ENCODE results near the gene CD47.
A peak's percentile ranks its signal among the peaks of the same experiment; 100 is the strongest.

Gene CD47

GRCh38 chr3:108117241-108117775, 26.5 kb upstream of the CD47 start:
- FAIRE-seq (peak; percentile 51), DNase-seq (ENCODE audit: low spot score) (peak; percentile 23)

GRCh38 chr3:108114423-108115065, 23.7 kb upstream of the CD47 start:
- no peak for FAIRE-seq
- no peak for DNase-seq (ENCODE audit: low spot score)

GRCh38 chr3:108113975-108114374, 23.1 kb upstream of the CD47 start:
- FAIRE-seq (no peak), DNase-seq (ENCODE audit: low spot score) (no peak)

- FAIRE-seq = no peak
- no peak for DNase-seq (ENCODE audit: low spot score)
Observed at GRCh38 chr3:108110934-108111333, 20.1 kb upstream of the CD47 start.

GRCh38 chr3:108108416-108108815, 17.6 kb upstream of the CD47 start:
- DNase-seq (ENCODE audit: low spot score) (no peak), FAIRE-seq (no peak)

- no peak for FAIRE-seq
- DNase-seq (ENCODE audit: low spot score) = peak; percentile 48
Observed at GRCh38 chr3:108106449-108106848, 15.6 kb upstream of the CD47 start.

GRCh38 chr3:108106031-108106430, 15.2 kb upstream of the CD47 start:
- DNase-seq (ENCODE audit: low spot score) (peak; percentile 67), FAIRE-seq (no peak)

GRCh38 chr3:108103886-108104797, 13.3 kb upstream of the CD47 start:
- DNase-seq (ENCODE audit: low spot score) = no peak
- no peak for FAIRE-seq

GRCh38 chr3:108103040-108103751, 12.4 kb upstream of the CD47 start:
- no peak for DNase-seq (ENCODE audit: low spot score)
- no peak for FAIRE-seq

- FAIRE-seq (no peak), DNase-seq (ENCODE audit: low spot score) (no peak)
Observed at GRCh38 chr3:108102420-108103039, 11.7 kb upstream of the CD47 start.

GRCh38 chr3:108100906-108101660, 10.3 kb upstream of the CD47 start:
- DNase-seq (ENCODE audit: low spot score) = no peak
- no peak for FAIRE-seq

GRCh38 chr3:108099679-108100428, 9.0 kb upstream of the CD47 start:
- DNase-seq (ENCODE audit: low spot score) (no peak), FAIRE-seq (no peak)

- FAIRE-seq (no peak), DNase-seq (ENCODE audit: low spot score) (no peak)
Observed at GRCh38 chr3:108099244-108099643, 8.4 kb upstream of the CD47 start.

- FAIRE-seq = no peak
Observed at GRCh38 chr3:108098003-108098370, 7.2 kb upstream of the CD47 start.

GRCh38 chr3:108097322-108098002, 6.6 kb upstream of the CD47 start:
- FAIRE-seq (no peak), DNase-seq (ENCODE audit: low spot score) (no peak)

More at GRCh38 chr3:108098003-108098370, 7.2 kb upstream of the CD47 start:
- DNase-seq (ENCODE audit: low spot score) = no peak

GRCh38 chr3:108096532-108097321, 5.9 kb upstream of the CD47 start:
- no peak for FAIRE-seq

GRCh38 chr3:108093616-108094015, 2.8 kb upstream of the CD47 start:
- DNase-seq (ENCODE audit: low spot score) (no peak), FAIRE-seq (no peak)

More at GRCh38 chr3:108096532-108097321, 5.9 kb upstream of the CD47 start:
- DNase-seq (ENCODE audit: low spot score) = no peak

- FAIRE-seq = no peak
- no peak for DNase-seq (ENCODE audit: low spot score)
Observed at GRCh38 chr3:108093021-108093420, 2.2 kb upstream of the CD47 start.

Measured in RCC 7860 (cell line).